HepG2 (cell line): ENCODE data around the gene SPATA21. TPM values are rescaled to one million over a fixed set of nuclear protein-coding genes. Genes with fewer than 3 reads are reported as not detected.

Experiments
- HDAC2 ChIP-seq: sonication (generic); formaldehyde crosslinking; IDR thresholded peaks from 2 replicates; pipeline ENCODE4 v1.4.0; 2020; ENCODE audit warnings: missing genetic modification reagents
- MLXIP ChIP-seq: sonication (generic); formaldehyde crosslinking; IDR thresholded peaks from 2 replicates; pipeline ENCODE4 v1.9.0; 2021; ENCODE audit warnings: missing genetic modification reagents, borderline replicate concordance
- MTF1 ChIP-seq: sonication (generic); formaldehyde crosslinking; IDR thresholded peaks from 2 replicates; pipeline ENCODE4 v1.5.0; 2020; ENCODE audit warnings: missing genetic modification reagents
- MTF2 ChIP-seq: sonication (generic); formaldehyde crosslinking; IDR thresholded peaks from 2 replicates; pipeline ENCODE4 v1.5.0; 2020; ENCODE audit warnings: missing genetic modification reagents, borderline replicate concordance
- NBN ChIP-seq: fragments of 450-650 bp; conservative IDR thresholded peaks from 2 replicates; pipeline ENCODE4 v1.6.1; 2017
- NFYC ChIP-seq: IDR thresholded peaks from 2 replicates; pipeline ENCODE4 v1.6.1; 2016; ENCODE audit warnings: missing genetic modification reagents, missing compliant biosample characterization
- RFX5 ChIP-seq: IDR thresholded peaks from 2 replicates; pipeline ENCODE4 v1.6.1; 2011; ENCODE audit warnings: low read depth, low read length, improper control_type of control experiment
- SRSF4 ChIP-seq: fragments of 200-400 bp; formaldehyde crosslinking; IDR thresholded peaks from one replicate; pipeline ENCODE4 v1.6.1; 2018; ENCODE audit warnings: mild to moderate bottlenecking, low read depth, low read length, moderate library complexity; ENCODE audit not compliant: poor library complexity, severe bottlenecking
- TCF12 ChIP-seq, 2 experiments: fragments of 450-650 bp in 1 of 2; sonication (generic) in 1 of 2; formaldehyde crosslinking in 1 of 2; IDR thresholded peaks; 2 replicates each; pipeline versions ENCODE4 v1.6.1 to v1.8.0; 2017 to 2022; ENCODE audit warnings: antibody characterized with exemption in 1 of 2, mild to moderate bottlenecking in 1 of 2, missing genetic modification reagents in 1 of 2, moderate library complexity in 1 of 2
- TMF1 ChIP-seq: sonication (generic); formaldehyde crosslinking; IDR thresholded peaks from 2 replicates; pipeline ENCODE4 v1.8.1; 2022; ENCODE audit warnings: low read depth, missing genetic modification reagents
- ZBTB25 ChIP-seq: IDR thresholded peaks from 2 replicates; pipeline ENCODE4 v1.6.1; 2018; ENCODE audit warnings: missing genetic modification reagents
- ZNF276 ChIP-seq: sonication (generic); formaldehyde crosslinking; IDR thresholded peaks from 2 replicates; pipeline ENCODE4 v1.4.0; 2020; ENCODE audit warnings: mild to moderate bottlenecking, low read depth, missing genetic modification reagents
- ZNF292 ChIP-seq: sonication (generic); formaldehyde crosslinking; IDR thresholded peaks from 2 replicates; pipeline ENCODE4 v1.8.1; 2022; ENCODE audit warnings: mild to moderate bottlenecking, low read depth, missing genetic modification reagents, borderline replicate concordance
- ZNF296 ChIP-seq: sonication (generic); formaldehyde crosslinking; conservative IDR thresholded peaks from 2 replicates; pipeline ENCODE4 v1.5.0; 2020; ENCODE audit warnings: mild to moderate bottlenecking, missing genetic modification reagents
- ZNF317 ChIP-seq: sonication (generic); formaldehyde crosslinking; IDR thresholded peaks from 2 replicates; pipeline ENCODE4 v1.5.0; 2020; ENCODE audit warnings: mild to moderate bottlenecking, missing genetic modification reagents
- ZNF609 ChIP-seq: sonication (generic); formaldehyde crosslinking; IDR thresholded peaks from 2 replicates; pipeline ENCODE4 v1.4.0; 2020; ENCODE audit warnings: mild to moderate bottlenecking, missing genetic modification reagents, borderline replicate concordance
- polyA plus RNA-seq, 8 experiments: library from polyadenylated mRNA; depleted of rRNA in 3 of 8; stranded (reverse) in 7 of 8; unstranded in 1 of 8; fragments of >200 nt; fragmentation: Illumina TruSeq in 4 of 8; extraction: Trizol in 4 of 8; gene quantifications; 2 replicates each; pipeline versions ENCODE4 v1.2.1 to v1.2.3, GENCODE V29; 2011 to 2016; ENCODE audit warnings: low read depth in 4 of 8, missing spikeins in 1 of 8, mixed read lengths in 1 of 8; ENCODE audit not compliant: insufficient read depth in 1 of 8
- total RNA-seq, 5 experiments: library from RNA; depleted of rRNA; stranded (reverse); fragments of >200 nt; fragmentation: Illumina TruSeq; extraction: Trizol; gene quantifications; 2 replicates each; pipeline ENCODE4 v1.2.3, GENCODE V29; 2016; ENCODE audit warnings: low read depth in 1 of 5

Gene SPATA21
- total and polyA plus RNA-seq, 2 of the 13 experiments (the other 11 are each of a cell fraction or from before 2014, with no cell fraction given) = 0.80 to 1.4 TPM

- no peak for TF ChIP-seq MLXIP (CRISPR knock-in tag)
- no peak for TF ChIP-seq TCF12 (IDR thresholded peaks at IDR 0.05)
- TF ChIP-seq TCF12 (CRISPR knock-in tag; IDR thresholded peaks at IDR 0.05) = 0 out of 2 replicates have a peak, but pooled peaks have one; percentile 44
- TF ChIP-seq ZNF296 (CRISPR knock-in tag) = no peak
- TF ChIP-seq HDAC2 (CRISPR knock-in tag) = peak; percentile 90
- peak; percentile 87 for TF ChIP-seq ZNF317 (CRISPR knock-in tag)
- TF ChIP-seq MTF2 (CRISPR knock-in tag) = peak; percentile 94
- TF ChIP-seq MTF1 = no peak; the same call in 1 of the 2 replicates
- no peak for TF ChIP-seq NBN
- TF ChIP-seq RFX5 = no peak
- TF ChIP-seq ZNF609 (CRISPR knock-in tag) = peak; percentile 73
- TF ChIP-seq ZNF292 (CRISPR knock-in tag) = no peak; the same call in 1 of the 2 replicates
- peak; percentile 54 for TF ChIP-seq NFYC (CRISPR knock-in tag)
- peak; percentile 88 for TF ChIP-seq ZBTB25 (CRISPR knock-in tag)
- TF ChIP-seq SRSF4 = no peak
- peak; percentile 66; the same call in 1 of the 2 replicates for TF ChIP-seq TMF1 (CRISPR knock-in tag)
- 0 out of 2 replicates have a peak, but pooled peaks have one; percentile 36 for TF ChIP-seq ZNF276 (CRISPR knock-in tag)
Observed at GRCh38 chr1:16440470-16441281, 3.5 kb upstream of the SPATA21 start, which contains the start of gene NECAP2 (continued).
